Gastroesophageal sphincter (tissue), 4 donors: ENCODE measurements around the gene DSE. TPM values are rescaled to one million over a fixed set of nuclear protein-coding genes. Genes with fewer than 3 reads are reported as not detected.

Experiments
- ATAC-seq: fragments of 150-250 bp; one replicate; pipeline ENCODE4 v1.9.1; 2016; ENCODE audit warnings: mild to moderate bottlenecking, moderate library complexity
- H3K27ac ChIP-seq, 4 donors: fragments of 200-600 bp; sonication (generic) in 3 of 4; 1 replicate in 3 of 4; 2 replicates in 1 of 4; pipeline ENCODE4 v1.5.1; 2016 to 2019
- H3K27me3 ChIP-seq: fragments of 200-600 bp; sonication (generic); one replicate; pipeline ENCODE4 v1.5.1; 2019
- H3K36me3 ChIP-seq, 2 donors: fragments of 200-600 bp; sonication (generic); one replicate each; pipeline ENCODE4 v1.5.1; 2019; ENCODE audit warnings: control low read depth in 1 of 2
- H3K4me1 ChIP-seq, 3 donors: fragments of 200-600 bp; sonication (generic); 1 replicate in 2 of 3; 2 replicates in 1 of 3; pipeline ENCODE4 v1.5.1; 2016 to 2019; ENCODE audit warnings: control low read depth in 2 of 3
- H3K4me3 ChIP-seq, 2 donors: fragments of 200-600 bp; sonication (generic); one replicate each; pipeline ENCODE4 v1.5.1; 2019; ENCODE audit warnings: mild to moderate bottlenecking in 1 of 2, moderate library complexity in 1 of 2
- H3K9me3 ChIP-seq, 3 donors: fragments of 200-600 bp; sonication (generic); one replicate each; pipeline ENCODE4 v1.5.1; 2017 to 2019; ENCODE audit warnings: control low read depth in 2 of 3
- EP300 ChIP-seq: sonication (generic); formaldehyde crosslinking; IDR thresholded peaks from one replicate; pipeline ENCODE4 v1.6.1; 2017; ENCODE audit warnings: antibody characterized with exemption, mild to moderate bottlenecking
- POLR2A ChIP-seq, 2 donors: fragments of 450-650 bp; IDR thresholded peaks; one replicate each; pipeline ENCODE4 v1.6.1; 2017; ENCODE audit warnings: antibody characterized with exemption in 2 of 2, mild to moderate bottlenecking in 2 of 2, moderate library complexity in 1 of 2
- POLR2AphosphoS5 ChIP-seq: sonication (generic); formaldehyde crosslinking; IDR thresholded peaks from one replicate; pipeline ENCODE4 v1.6.1; 2017; ENCODE audit warnings: antibody characterized with exemption
- WGBS, 2 donors: methylation state at CpG; one replicate each; pipeline ENCODE4 v1.1.5; 2018; ENCODE audit warnings: low coverage in 1 of 2; 5-methylcytosine and 5-hydroxymethylcytosine counted together
- total RNA-seq, 4 donors: library from RNA; depleted of rRNA; stranded (reverse); fragments of >200 nt; gene quantifications; one replicate each; pipeline ENCODE4 v1.1.0, GENCODE V29; 2016
- TF ChIP-seq, protein P1 (sequence below), 4 experiments: fragments of 200-600 bp in 2 of 4; fragments of 450-650 bp in 2 of 4; sonication (generic) in 1 of 4; IDR thresholded peaks; one replicate each; pipeline ENCODE4 v1.5.1; 2017 to 2019; ENCODE audit warnings: antibody characterized with exemption in 4 of 4, mild to moderate bottlenecking in 2 of 4, moderate library complexity in 2 of 4

DSE gene
- total RNA-seq, 4 donors from 2014 or later, result 26.3 to 45.4 (median 36.3) TPM

DNA sequence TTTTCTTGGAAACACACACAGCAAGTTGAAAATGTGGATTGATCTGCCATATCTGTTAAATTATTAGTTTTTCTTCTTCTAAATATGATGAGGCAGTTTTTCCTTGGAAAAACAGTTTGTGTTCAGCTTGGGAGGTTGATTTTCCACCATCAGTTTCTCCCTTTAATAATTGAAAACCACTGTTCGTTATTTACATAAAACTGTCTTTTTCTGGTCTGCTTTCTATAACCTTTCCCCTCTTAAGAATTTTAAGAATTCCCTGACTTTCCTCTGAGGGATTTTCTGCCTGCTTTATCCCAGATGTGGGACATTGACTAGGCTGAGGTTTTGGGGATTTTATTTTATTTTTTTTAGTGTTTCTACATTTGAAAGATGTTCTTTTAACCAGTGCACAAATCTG, 27.2 kb downstream of the DSE start:
- Histone ChIP-seq H3K4me1 (peaks cover 0 to 48% (median 3%) of the 10 kb centered on the region in 3 donors), H3K9me3 (no peaks in the 10 kb centered on the region), H3K27ac (peak overlapping the region in 2 of 4 donors; percentile 43 to 52), H3K27me3 (no peaks in the 10 kb centered on the region), H3K4me3 (no peak overlapping the region), H3K36me3 (peaks cover 0 to 5% of the 10 kb centered on the region in 2 donors)
- 33 to 63% methylated on average over 1 of the region's 1 CpG for WGBS, 2 donors
- ATAC-seq, result no peak
- TF ChIP-seq, protein P1, sequence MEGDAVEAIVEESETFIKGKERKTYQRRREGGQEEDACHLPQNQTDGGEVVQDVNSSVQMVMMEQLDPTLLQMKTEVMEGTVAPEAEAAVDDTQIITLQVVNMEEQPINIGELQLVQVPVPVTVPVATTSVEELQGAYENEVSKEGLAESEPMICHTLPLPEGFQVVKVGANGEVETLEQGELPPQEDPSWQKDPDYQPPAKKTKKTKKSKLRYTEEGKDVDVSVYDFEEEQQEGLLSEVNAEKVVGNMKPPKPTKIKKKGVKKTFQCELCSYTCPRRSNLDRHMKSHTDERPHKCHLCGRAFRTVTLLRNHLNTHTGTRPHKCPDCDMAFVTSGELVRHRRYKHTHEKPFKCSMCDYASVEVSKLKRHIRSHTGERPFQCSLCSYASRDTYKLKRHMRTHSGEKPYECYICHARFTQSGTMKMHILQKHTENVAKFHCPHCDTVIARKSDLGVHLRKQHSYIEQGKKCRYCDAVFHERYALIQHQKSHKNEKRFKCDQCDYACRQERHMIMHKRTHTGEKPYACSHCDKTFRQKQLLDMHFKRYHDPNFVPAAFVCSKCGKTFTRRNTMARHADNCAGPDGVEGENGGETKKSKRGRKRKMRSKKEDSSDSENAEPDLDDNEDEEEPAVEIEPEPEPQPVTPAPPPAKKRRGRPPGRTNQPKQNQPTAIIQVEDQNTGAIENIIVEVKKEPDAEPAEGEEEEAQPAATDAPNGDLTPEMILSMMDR (IDR thresholded peaks at IDR 0.05), result no peak
- no peak for TF ChIP-seq EP300
- TF ChIP-seq POLR2AphosphoS5, result no peak
- TF ChIP-seq POLR2A (IDR thresholded peaks at IDR 0.05), result no peak

GRCh38 chr6:116398316-116399010, 27.7 kb downstream of the DSE start:
- 24 to 31% methylated on average over 2 of the region's 2 CpGs for WGBS, 2 donors
- Histone ChIP-seq H3K36me3 (peaks cover 0 to 5% of the 10 kb centered on the region in 2 donors), H3K27me3 (no peaks in the 10 kb centered on the region), H3K4me1 (peaks cover 0 to 43% (median 3%) of the 10 kb centered on the region in 3 donors), H3K4me3 (no peak overlapping the region), H3K9me3 (no peaks in the 10 kb centered on the region), H3K27ac (peak overlapping the region in 3 of 4 donors; percentile 22 to 52 (median 43))
- ATAC-seq, result no peak
- TF ChIP-seq POLR2A (IDR thresholded peaks at IDR 0.05), result no peak
- TF ChIP-seq, protein P1 (IDR thresholded peaks at IDR 0.05), result no peak
- no peak for TF ChIP-seq EP300
- TF ChIP-seq POLR2AphosphoS5, result no peak

- TF ChIP-seq POLR2AphosphoS5 (no peak), EP300 (no peak), POLR2A (IDR thresholded peaks at IDR 0.05) (no peak)
- TF ChIP-seq, protein P1 (IDR thresholded peaks at IDR 0.05), result no peak
- no peak overlapping the region for H3K27ac ChIP-seq
- H3K4me1 ChIP-seq, result peaks cover 0 to 49% (median 5%) of the 10 kb centered on the region in 3 donors
- no peak overlapping the region for H3K4me3 ChIP-seq
- no peaks in the 10 kb centered on the region for H3K9me3 ChIP-seq
- H3K27me3 ChIP-seq, result no peaks in the 10 kb centered on the region
- H3K36me3 ChIP-seq, result peaks cover 0 to 5% of the 10 kb centered on the region in 2 donors
- 90 to 94% methylated on average over 2 to 3 of the region's 12 CpGs for WGBS, 2 donors
- no peak for ATAC-seq
Measured at GRCh38 chr6:116399287-116399686, 28.5 kb downstream of the DSE start.

DNA sequence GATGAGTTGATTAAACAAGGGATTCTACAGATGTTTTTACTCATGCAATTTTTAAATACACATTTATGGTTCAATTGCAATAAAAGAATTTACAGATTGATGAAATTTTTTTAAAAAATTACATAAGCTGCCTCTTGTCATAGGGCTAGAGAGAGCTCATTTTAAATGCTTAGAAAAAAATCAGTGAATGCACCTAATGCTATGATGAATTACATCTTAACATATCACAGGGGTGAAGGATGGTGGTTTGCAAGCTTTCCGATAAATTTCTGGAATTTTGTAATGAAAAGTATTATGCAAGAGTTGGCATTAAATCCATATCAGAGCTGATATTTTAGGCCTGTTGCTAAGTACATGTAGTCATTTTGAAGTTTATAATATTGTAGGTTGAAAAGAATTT, 29.6 kb downstream of the DSE start:
- Histone ChIP-seq H3K27ac (no peak overlapping the region), H3K9me3 (no peaks in the 10 kb centered on the region), H3K27me3 (no peaks in the 10 kb centered on the region), H3K4me1 (peaks cover 0 to 58% (median 8%) of the 10 kb centered on the region in 3 donors), H3K4me3 (no peak overlapping the region), H3K36me3 (peaks cover 0 to 5% of the 10 kb centered on the region in 2 donors)
- TF ChIP-seq POLR2AphosphoS5 (peak; percentile 12), POLR2A (IDR thresholded peaks at IDR 0.05) (no peak), EP300 (no peak)
- TF ChIP-seq, protein P1 (IDR thresholded peaks at IDR 0.05), result no peak
- WGBS, 2 donors, result 56 to 71% methylated on average over 1 of the region's 1 CpG
- peak; percentile 46 for ATAC-seq
